GM10248 (cell line): ENCODE data around the gene GRID1.

ENCODE experiments used
- CTCF ChIA-PET: fragments of 300-600 bp; sonication (Branson Sonifier 250); formaldehyde crosslinking; extraction: SDS; loops from one replicate; lab custom pipeline; 2021; ENCODE audit warnings: antibody characterized with exemption; lab: Yijun Ruan, JAX
- POLR2A ChIA-PET: fragments of 350-650 bp; sonication (Branson Sonifier 250); formaldehyde crosslinking; extraction: SDS; loops from one replicate; lab custom pipeline; 2020; ENCODE audit warnings: antibody characterized with exemption; lab: Yijun Ruan, JAX
- DNase-seq: peaks from one replicate; pipeline ENCODE4 v3.0.0; 2012; ENCODE audit errors: extremely low spot score
- CTCF ChIP-seq: IDR thresholded peaks from 2 replicates; pipeline ENCODE4 v1.5.1; 2012; ENCODE audit warnings: mild to moderate bottlenecking, low read depth; ENCODE audit errors: extremely low read depth, missing control alignments, control extremely low read depth

The GRID1 gene

GRCh38 chr10:86411281-86411841, 44.8 kb upstream of the GRID1 start:
- POLR2A ChIA-PET: interaction anchor here (0.8 to 1.0 kb wide), 3 partner anchors 9 to 10 kb away, joined by 3 to 4 read pairs (median 3); no protein-coding TSS in a partner anchor
- CTCF ChIA-PET: interaction anchor here (1.3 to 7.2 kb wide), 4 partner anchors 11 to 174 kb away, joined by 3 to 72 read pairs (median 6); no protein-coding TSS in a partner anchor
- no peak for TF ChIP-seq CTCF
- DNase-seq: peak; percentile 48

- no peak for DNase-seq
- no peak for TF ChIP-seq CTCF
- POLR2A ChIA-PET: interaction anchor here (0.8 kb wide), 1 partner anchor 9 kb away, joined by 3 read pairs; no protein-coding TSS in a partner anchor
- CTCF ChIA-PET: interaction anchor here (1.3 to 7.2 kb wide), 4 partner anchors 10 to 175 kb away, joined by 3 to 72 read pairs (median 6); no protein-coding TSS in a partner anchor
Observed at GRCh38 chr10:86410542-86411124, 44.0 kb upstream of the GRID1 start.

DNA sequence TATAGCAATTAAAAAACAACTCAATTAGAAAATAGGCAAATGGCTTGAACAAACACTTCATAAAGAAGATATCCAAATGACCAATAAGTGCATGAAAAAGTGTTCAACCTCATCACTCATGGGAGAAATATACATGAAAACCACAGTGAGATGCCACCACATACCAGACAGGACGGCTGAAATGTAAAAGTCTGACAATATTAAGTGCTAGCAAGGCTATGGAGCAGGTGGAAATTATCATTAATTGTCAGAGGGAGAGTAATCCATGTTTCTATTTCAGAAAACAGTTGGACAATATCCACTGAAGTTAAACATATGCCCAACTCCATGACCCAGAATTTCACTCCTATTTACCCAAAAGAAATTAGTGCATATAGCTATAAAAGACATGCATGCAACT, 42.6 kb upstream of the GRID1 start:
- ChIA-PET POLR2A (no interaction called here), CTCF (interaction anchor here (1.7 kb wide), 1 partner anchor 9 kb away, joined by 6 read pairs; no protein-coding TSS in a partner anchor)
- TF ChIP-seq CTCF: no peak
- DNase-seq: no peak

DNA sequence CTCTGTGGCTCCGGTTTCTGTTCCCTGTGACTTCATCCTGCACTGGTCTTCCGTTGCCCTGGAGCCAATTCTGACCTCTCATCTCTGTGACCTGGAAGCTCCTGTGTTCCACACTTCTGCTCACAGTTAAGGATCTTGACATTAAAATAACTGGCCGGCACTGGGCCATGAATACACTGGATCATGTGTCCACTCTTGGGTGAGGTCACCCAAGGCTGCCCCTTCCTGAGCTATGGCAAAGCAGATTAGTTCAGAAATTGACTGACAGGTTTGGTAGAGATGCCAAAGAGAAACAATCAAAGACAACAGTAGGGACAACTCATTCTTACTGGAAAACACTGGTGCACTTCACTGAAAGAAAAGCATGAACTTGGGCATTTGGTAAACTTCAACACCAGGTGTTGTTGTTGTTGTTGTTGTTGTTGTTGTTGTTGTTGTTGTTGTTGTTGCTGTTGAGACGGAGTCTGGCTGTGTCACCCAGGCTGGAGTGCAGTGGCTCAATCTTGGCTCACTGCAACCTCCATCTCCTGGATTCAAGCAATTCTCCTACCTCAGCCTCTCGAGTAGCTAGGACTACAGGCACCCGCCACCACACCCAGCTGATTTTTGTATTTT, 36.7 kb upstream of the GRID1 start:
- ChIA-PET CTCF (interaction anchor here (1.3 to 6.9 kb wide), 4 partner anchors 10 to 182 kb away, joined by 3 to 95 read pairs (median 76); no protein-coding TSS in a partner anchor), POLR2A (interaction anchor here (0.7 to 1.3 kb wide), 3 partner anchors 8 to 292 kb away, joined by 3 to 4 read pairs (median 3); no protein-coding TSS in a partner anchor)

DNA sequence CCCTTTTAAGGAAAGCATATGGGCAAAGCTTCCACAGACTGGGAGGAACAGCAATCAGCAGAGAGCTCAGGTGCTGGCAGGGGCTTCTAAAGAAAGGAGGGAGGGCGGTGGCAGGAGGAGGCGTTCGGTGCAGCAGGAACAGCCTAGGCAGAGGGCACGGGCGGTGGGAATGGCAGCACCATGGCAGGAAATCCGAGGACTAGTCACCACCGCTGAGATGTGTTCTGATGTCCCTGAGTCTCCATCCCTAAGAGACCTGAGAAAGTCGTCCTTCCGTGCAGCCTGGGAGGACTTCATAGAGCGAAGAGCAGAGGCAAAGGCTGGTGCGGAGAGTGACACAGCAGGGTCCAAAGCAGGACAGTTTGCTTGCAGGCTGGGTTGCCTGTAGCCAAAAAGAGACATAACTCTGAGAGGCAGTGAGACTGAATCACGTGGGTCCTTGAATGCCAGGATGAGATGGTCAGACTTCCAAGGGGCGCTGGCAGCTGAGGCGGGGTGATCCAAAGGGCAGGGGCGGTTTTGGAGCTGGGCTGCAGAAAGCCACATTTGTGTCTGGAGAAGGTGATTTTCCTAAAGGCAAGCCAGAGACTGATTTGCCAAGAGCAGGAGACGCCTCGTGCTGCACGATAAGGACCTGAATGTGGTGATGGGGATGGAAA, 35.8 kb upstream of the GRID1 start:
- ChIA-PET POLR2A (interaction anchor here (0.8 to 1.3 kb wide), 2 partner anchors 9 to 188 kb away, joined by 3 to 4 read pairs; no protein-coding TSS in a partner anchor), CTCF (interaction anchor here (1.2 to 6.9 kb wide), 5 partner anchors 11 to 183 kb away, joined by 3 to 95 read pairs (median 72); no protein-coding TSS in a partner anchor)
- no peak for TF ChIP-seq CTCF
- no peak for DNase-seq

More for the DNA sequence above, 36.7 kb upstream of the GRID1 start:
- TF ChIP-seq CTCF: no peak
- no peak for DNase-seq
